ENCODE data around the gene MAP2K5.

The MAP2K5 gene

GRCh38 chr15:67731112-67731721 is 188.7 kb downstream of the MAP2K5 start:
- DNase-seq, result no peak

- no peak for DNase-seq
Measured at GRCh38 chr15:67732164-67732563, 189.7 kb downstream of the MAP2K5 start.

GRCh38 chr15:67732671-67733374 is 190.3 kb downstream of the MAP2K5 start:
- no peak for DNase-seq

- no peak for DNase-seq
Measured at GRCh38 chr15:67735896-67736295, 193.4 kb downstream of the MAP2K5 start.

- no peak for DNase-seq
Measured at GRCh38 chr15:67736810-67737209, 194.3 kb downstream of the MAP2K5 start.

DNA sequence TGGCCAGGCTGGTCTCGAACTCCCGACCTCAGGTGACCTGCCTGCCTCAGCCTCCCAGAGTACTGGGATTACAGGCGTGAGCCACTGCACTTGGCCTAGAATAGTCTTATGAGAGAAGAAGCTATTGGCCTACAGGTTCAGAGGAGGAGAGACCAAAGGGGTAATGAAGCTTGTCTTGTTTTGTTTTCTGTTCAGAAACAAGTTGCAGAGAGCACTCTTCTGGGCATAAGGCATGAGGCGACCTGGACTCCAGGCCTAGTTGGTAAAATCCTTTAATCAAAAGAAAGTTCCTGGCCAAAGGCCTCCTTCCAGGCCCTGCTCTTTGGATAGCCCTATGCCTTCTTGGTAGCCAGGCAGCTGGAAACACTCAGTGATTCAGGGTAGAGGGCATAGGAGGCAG is 195.6 kb downstream of the MAP2K5 start:
- DNase-seq, result no peak

DNA sequence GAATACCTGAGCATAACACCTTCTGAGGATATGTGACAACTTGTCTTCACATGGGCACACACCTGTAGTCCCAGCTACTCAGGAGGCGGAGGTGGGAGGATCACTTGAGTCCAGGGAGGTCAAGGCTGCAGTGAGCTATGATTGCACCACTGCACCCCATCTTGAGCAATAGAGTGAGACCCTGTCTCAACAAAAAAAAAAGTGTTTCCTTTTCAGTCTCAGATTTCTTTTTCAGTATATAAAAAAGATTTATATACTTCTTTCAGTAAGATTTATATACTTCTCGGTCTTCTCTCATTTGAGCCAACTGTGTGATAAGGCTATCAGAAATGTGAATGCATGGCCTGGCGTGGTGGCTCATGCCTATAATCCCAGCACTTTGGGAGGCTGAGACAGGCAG is 197.9 kb downstream of the MAP2K5 start:
- no peak for DNase-seq

- no peak for DNase-seq
Measured at GRCh38 chr15:67741308-67741707, 198.8 kb downstream of the MAP2K5 start.

GRCh38 chr15:67743558-67743957 is 201.1 kb downstream of the MAP2K5 start:
- DNase-seq, result no peak

DNA sequence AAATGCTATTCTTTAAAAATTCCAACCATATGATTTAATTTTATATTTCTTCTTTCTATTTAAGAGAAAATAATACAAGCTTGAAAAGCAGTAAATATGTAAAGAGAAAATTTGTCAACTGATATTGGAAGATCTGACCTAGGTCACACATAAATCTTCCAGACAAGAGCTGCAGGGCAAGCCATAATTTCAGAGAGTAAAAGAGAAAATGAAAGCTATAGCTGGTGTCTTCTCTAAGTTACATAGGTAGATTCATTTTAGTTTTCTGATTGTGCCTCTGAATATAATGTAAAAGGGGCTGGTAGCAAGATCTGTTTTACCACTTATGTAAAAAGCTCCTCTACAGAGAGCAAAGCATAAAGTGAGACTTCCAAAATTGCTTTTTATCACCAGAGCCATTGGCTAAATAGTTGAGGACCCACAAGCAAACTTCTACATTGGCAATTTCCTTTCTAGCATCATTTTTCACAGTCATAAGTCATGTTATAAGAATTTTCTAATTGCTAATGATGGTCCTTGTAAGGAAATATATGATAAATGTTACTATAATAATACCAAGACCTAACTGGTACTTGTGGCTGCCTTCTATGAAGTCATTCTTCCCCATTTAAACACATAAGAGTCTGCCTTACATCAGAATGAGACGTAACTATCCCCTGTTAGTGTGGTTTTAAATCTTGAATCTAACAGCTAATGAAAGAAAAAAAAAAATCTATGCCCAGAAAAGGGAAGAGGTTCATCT is 202.0 kb downstream of the MAP2K5 start:
- no peak for DNase-seq

DNA sequence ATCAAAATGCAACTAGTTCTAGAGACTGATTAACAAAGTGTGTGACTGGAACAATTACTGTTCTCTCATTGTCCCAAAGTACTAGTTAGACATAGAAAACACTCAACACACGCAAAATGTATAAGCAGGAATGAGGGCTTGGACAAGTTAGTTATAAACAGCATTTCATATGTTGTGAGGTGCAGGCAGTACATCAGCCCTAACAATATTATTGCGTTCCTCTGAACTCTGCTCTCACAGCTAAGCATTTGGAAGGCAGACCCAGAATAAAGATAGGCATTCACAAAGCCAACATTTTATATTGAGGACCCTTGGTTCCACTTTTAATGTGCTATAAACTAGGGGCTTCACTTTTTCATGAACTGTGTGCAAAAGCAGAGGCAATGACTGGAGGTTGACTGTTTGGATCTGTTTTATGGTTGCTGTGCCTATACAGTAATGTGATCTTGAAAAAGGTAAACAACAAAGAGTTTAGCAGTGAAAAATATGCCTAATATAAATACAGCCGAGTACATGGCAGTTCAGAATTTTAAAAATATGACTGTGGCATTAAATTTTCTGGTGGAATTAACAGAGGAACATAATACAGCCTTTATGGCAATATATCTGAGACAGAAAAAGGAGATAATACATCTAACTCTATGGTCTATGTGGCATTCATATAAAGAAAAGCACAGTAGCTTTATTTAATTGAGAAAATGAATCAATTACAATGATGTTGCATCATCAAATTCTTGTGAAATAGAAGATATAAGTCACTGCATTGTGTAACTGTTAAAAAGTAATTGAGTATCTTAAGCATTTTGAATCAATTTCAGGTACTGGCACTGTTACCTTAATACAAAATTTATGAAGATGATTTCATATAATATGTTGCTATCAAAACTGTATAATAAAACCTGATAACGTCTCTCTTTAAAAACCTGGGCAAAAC is 202.8 kb downstream of the MAP2K5 start:
- DNase-seq, result no peak

DNA sequence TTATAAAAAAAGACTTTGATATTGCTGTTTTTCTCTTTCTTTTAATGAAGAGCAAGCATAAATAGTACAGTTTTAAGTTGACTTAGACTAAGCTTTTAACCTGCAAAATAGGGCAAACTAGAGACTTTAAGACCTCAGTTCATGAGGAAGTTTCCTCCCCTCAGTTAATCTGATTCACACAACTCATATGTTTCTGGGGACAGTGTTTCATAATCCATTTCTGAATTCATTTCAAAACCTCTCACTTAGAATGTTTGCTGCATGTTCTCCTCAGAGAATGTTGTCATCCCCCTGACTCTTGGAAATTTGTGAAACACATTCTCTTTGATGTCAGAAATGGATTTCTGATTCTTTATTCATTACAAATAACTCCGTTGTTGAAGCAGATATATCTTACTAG is 203.5 kb downstream of the MAP2K5 start:
- DNase-seq, result no peak

- DNase-seq, result no peak
Measured at GRCh38 chr15:67746450-67746849, 203.9 kb downstream of the MAP2K5 start.

GRCh38 chr15:67747921-67748320 is 205.4 kb downstream of the MAP2K5 start:
- no peak for DNase-seq

DNA sequence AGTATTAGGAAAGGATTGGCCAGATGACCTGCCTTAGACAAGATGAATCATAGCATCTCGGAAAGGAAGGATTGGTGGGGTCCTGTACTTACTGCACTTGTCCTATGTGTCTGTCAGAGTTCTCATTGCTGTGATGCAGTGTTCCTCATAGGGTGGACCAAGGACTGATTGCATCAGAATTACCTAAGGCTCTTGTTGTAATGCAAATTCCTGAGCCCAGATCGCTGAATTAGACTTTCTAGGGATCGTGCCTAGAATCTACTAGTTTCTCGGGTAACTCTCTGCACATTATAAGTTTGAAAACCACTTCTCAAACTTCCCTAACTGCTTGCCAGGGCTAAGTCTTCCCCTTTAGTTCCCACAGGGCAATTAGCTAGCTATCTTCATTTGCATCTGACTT is 207.9 kb downstream of the MAP2K5 start:
- DNase-seq, result no peak

DNA sequence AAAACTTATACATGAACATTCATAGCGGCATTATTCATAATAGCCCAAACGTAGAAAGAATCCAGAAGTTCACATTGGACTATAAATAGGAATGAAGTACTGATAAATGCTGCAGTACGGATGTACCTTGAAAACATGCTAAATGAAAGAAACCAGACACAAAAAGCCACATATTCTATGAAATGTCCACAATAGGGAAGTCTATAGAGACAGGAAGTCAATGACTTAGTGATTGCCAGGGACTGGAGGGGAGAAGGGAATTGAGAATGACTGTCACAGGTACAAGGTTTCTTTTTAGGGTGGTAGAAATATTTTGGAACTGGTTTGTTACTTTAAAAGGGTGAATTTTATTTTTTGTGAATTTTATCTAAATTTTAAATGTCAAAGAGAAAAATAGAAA is 211.4 kb downstream of the MAP2K5 start:
- no peak for DNase-seq

DNA sequence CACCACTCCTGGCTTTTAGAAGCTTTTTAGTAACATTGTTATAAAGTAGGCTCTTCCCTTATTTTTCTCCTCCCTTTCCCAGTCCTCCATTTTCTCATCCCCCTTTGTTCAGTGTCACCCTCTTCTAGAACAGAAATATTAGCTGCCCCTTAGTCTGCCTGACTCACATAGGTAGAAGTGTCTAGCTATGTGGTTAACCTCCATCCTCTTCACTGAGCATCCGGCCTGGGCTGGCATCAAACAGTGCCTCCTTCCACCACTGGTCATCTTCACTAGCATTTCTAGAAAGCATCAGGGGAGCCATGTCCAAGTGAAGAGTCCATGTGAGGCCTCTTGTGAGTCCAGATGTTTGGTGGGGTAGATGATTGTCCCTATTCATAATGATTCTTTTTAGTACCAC is 212.8 kb downstream of the MAP2K5 start:
- DNase-seq, result no peak

DNA sequence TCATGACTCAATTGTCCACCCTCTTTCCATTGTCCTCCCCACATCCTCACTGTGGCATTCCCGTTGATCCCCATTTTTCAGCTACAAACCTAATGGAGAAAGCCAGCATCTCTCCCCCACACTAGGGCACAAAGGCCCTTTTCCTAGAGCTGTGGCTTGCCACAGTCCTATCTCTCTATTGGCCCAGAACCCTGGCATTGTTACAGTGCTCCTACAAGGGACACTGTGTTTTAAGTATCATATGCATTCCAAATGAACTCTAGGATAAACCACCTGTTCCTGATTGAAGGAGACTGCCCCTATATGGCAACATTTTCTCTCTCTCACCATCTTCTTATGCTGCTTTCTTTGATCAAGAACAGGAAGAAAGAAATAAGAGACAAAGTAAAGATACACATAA is 213.4 kb downstream of the MAP2K5 start:
- DNase-seq, result no peak

DNA sequence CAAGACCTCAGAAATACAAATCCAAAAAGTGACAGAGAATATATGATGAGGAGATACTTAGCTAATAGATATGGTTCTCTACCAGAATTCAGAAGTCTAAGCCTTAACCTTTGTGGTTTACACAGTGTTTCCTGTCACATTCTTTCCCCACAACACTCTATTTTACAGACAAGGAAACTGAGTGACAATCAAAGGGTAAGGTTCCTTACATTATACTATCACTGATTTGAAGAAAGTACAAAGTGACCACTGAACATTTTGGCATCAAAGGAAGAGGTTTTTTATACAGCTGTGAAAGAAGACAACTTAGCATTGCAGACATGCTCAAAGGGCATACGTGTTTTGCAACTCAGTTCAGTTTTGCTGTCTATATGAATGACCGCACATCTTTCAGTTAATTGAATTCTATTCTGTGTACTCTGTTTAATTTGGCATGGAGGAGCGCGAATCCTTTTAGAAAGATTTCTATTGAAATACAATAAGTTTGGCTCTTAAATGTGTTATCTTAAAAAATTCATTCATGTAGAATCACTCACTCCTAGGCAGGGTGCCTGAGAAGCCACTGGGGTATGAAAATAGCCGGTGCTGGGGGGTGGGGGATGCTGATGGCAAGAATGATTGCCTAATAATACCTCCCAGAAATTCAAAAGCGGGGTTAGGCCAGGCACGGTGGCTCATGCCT is 216.3 kb downstream of the MAP2K5 start:
- DNase-seq, result no peak

GRCh38 chr15:67760901-67761300 is 218.4 kb downstream of the MAP2K5 start:
- no peak for DNase-seq

GRCh38 chr15:67761343-67761742 is 218.8 kb downstream of the MAP2K5 start:
- no peak for DNase-seq

- peak; percentile 22 for DNase-seq
Measured at GRCh38 chr15:67762610-67763368, 220.3 kb downstream of the MAP2K5 start.
